HCT116 (cell line): ENCODE measurements around the gene TSPAN13. TPM values are rescaled to one million over a fixed set of nuclear protein-coding genes. Genes with fewer than 3 reads are reported as not detected.

Experiments used
- ATAC-seq: fragments of 200-7000 bp; cut with Tn5 transposase; 2 replicates; pipeline ENCODE4 v1.9.1; 2020; ENCODE audit warnings: mild to moderate bottlenecking, moderate library complexity
- BruUV-seq: library from RNA; stranded (reverse); fragments of 400-500 nt; replicated peaks from 2 replicates; lab custom pipeline; 2021; lab: Mats Ljungman, UMichigan
- CTCF ChIA-PET: fragments of 300-600 bp; sonication (Branson Sonifier 250); formaldehyde crosslinking; loops from one replicate; lab custom pipeline; 2021; ENCODE audit warnings: antibody characterized with exemption; lab: Charles Lee
- POLR2A ChIA-PET: fragments of 300-600, 350-600 bp; sonication (Branson Sonifier 250); formaldehyde crosslinking; loops from one replicate; lab custom pipeline; 2021; ENCODE audit warnings: antibody characterized with exemption; lab: Charles Lee
- RAD21 ChIA-PET, 2 experiments: fragments of 300-600 bp; sonication (Branson Sonifier 250); formaldehyde crosslinking; loops; one replicate each; lab custom pipeline; 2023; ENCODE audit warnings: low total read pairs in 2 of 2; ENCODE audit not compliant: uncharacterized antibody in 2 of 2, unreplicated experiment in 2 of 2, low non-redundant PET in 1 of 2; lab: Charles Lee
- DNase-seq: peaks from one replicate; pipeline ENCODE4 v3.0.0-alpha.2; 2010; ENCODE audit warnings: low read depth, low spot score
- H2AFZ ChIP-seq: fragments of 200-600 bp; shearing (Covaris generic), sonication (generic); 2 replicates; pipeline ENCODE4 v1.6.1; 2017; ENCODE audit warnings: low read depth, mixed run types, mixed read lengths, antibody characterized with exemption, low read length; ENCODE audit not compliant: poor library complexity, severe bottlenecking
- H3K27ac ChIP-seq: 2 replicates; pipeline ENCODE4 v1.5.1; 2012; ENCODE audit warnings: low read depth, low read length
- H3K27me3 ChIP-seq: fragments of 200-600 bp; sonication (generic); 2 replicates; pipeline ENCODE4 v1.6.1; 2016; ENCODE audit warnings: mixed run types, low read length, mixed read lengths; ENCODE audit not compliant: insufficient read depth
- H3K36me3 ChIP-seq, 2 experiments: fragments of 200-500 bp in 1 of 2; fragments of 200-600 bp in 1 of 2; sonication (Bioruptor generic) in 1 of 2; sonication (generic) in 1 of 2; 2 replicates each; pipeline versions ENCODE4 v1.5.1 to v1.6.1; 2014 to 2016; ENCODE audit warnings: low read length in 2 of 2, inconsistent platforms in 1 of 2, mixed read lengths in 1 of 2, mixed run types in 1 of 2; ENCODE audit not compliant: insufficient read depth in 2 of 2, control insufficient read depth in 1 of 2
- H3K4me1 ChIP-seq, 2 experiments: fragments of 200-600 bp in 1 of 2; sonication (generic) in 1 of 2; 2 replicates each; pipeline versions ENCODE4 v1.5.1 to v1.6.1; 2012 to 2017; ENCODE audit warnings: low read length in 2 of 2, inconsistent platforms in 1 of 2, mild to moderate bottlenecking in 1 of 2, mixed read lengths in 1 of 2, mixed run types in 1 of 2, moderate library complexity in 1 of 2; ENCODE audit not compliant: insufficient read depth in 2 of 2, control insufficient read depth in 1 of 2
- H3K4me2 ChIP-seq: fragments of 200-600 bp; sonication (generic); 2 replicates; pipeline ENCODE4 v1.6.1; 2017; ENCODE audit warnings: mixed run types, low read length, mixed read lengths
- H3K4me3 ChIP-seq, 2 experiments: fragments of 200-600 bp in 1 of 2; sonication (generic) in 1 of 2; replicated peaks in 1 of 2; 2 replicates each; pipeline ENCODE4 v1.5.1; 2011 to 2016; ENCODE audit warnings: low read length in 2 of 2, control low read depth in 1 of 2, low read depth in 1 of 2, mild to moderate bottlenecking in 1 of 2, mixed read lengths in 1 of 2, mixed run types in 1 of 2
- H3K79me2 ChIP-seq: fragments of 200-600 bp; sonication (generic); 2 replicates; pipeline ENCODE4 v1.6.1; 2017; ENCODE audit warnings: mild to moderate bottlenecking, mixed run types, low read length, moderate library complexity, mixed read lengths; ENCODE audit not compliant: insufficient read depth
- H3K9ac ChIP-seq: fragments of 200-600 bp; sonication (generic); 2 replicates; pipeline ENCODE4 v1.6.1; 2016; ENCODE audit warnings: low read length, mixed read lengths
- H3K9me2 ChIP-seq: fragments of 200-600 bp; sonication (generic), shearing (Covaris generic); 2 replicates; pipeline ENCODE4 v1.6.1; 2017; ENCODE audit warnings: mixed run types, mild to moderate bottlenecking, moderate library complexity; ENCODE audit not compliant: insufficient read depth
- H3K9me3 ChIP-seq, 2 experiments: fragments of 200-500 bp in 1 of 2; fragments of 200-600 bp in 1 of 2; sonication (Bioruptor generic) in 1 of 2; sonication (generic) in 1 of 2; 2 replicates each; pipeline ENCODE4 v1.6.1; 2014 to 2017; ENCODE audit warnings: low read length in 2 of 2, mixed read lengths in 2 of 2, inconsistent platforms in 1 of 2, low read depth in 1 of 2, mild to moderate bottlenecking in 1 of 2, mixed run types in 1 of 2, moderate library complexity in 1 of 2; ENCODE audit not compliant: control insufficient read depth in 1 of 2, insufficient read depth in 1 of 2
- H4K20me1 ChIP-seq: fragments of 200-600 bp; sonication (generic), shearing (Covaris generic); 2 replicates; pipeline ENCODE4 v1.6.1; 2017; ENCODE audit warnings: mixed run types, mild to moderate bottlenecking, moderate library complexity; ENCODE audit not compliant: insufficient read depth
- CTCF ChIP-seq, 3 experiments: fragments of 200-600 bp in 1 of 3; sonication (generic) in 1 of 3; IDR thresholded peaks in 2 of 3; conservative IDR thresholded peaks in 1 of 3; 2 replicates each; pipeline ENCODE4 v1.5.1; 2012 to 2017; ENCODE audit warnings: low read depth in 2 of 3, low read length in 2 of 3, antibody characterized with exemption in 1 of 3, borderline replicate concordance in 1 of 3, control low read depth in 1 of 3, mild to moderate bottlenecking in 1 of 3, mixed read lengths in 1 of 3, mixed run types in 1 of 3, moderate library complexity in 1 of 3; ENCODE audit not compliant: insufficient read depth in 1 of 3
- EGR1 ChIP-seq: IDR thresholded peaks from 2 replicates; pipeline ENCODE4 v1.6.1; 2012; ENCODE audit warnings: low read depth
- ELF1 ChIP-seq: IDR thresholded peaks from 2 replicates; pipeline ENCODE4 v1.6.1; 2012; ENCODE audit warnings: low read depth, borderline replicate concordance
- EZH2 ChIP-seq: fragments of 200-600 bp; sonication (generic); IDR thresholded peaks from 2 replicates; pipeline ENCODE4 v1.6.1; 2017; ENCODE audit warnings: antibody characterized with exemption, mixed run types
- EZH2phosphoT487 ChIP-seq: fragments of 200-600 bp; IDR thresholded peaks from 2 replicates; pipeline ENCODE4 v1.6.1; 2018; ENCODE audit warnings: antibody characterized with exemption, borderline replicate concordance
- FOSL1 ChIP-seq: IDR thresholded peaks from 2 replicates; pipeline ENCODE4 v1.6.1; 2012; ENCODE audit warnings: low read depth
- POLR2AphosphoS5 ChIP-seq: IDR thresholded peaks from 2 replicates; pipeline ENCODE4 v1.6.1; 2011; ENCODE audit warnings: mild to moderate bottlenecking, low read depth, low read length, moderate library complexity
- RAD21 ChIP-seq: IDR thresholded peaks from 2 replicates; pipeline ENCODE4 v1.6.1; 2012; ENCODE audit warnings: low read depth, mild to moderate bottlenecking
- REST ChIP-seq: IDR thresholded peaks from 2 replicates; pipeline ENCODE4 v1.6.1; 2012; ENCODE audit warnings: low read depth
- SIN3A ChIP-seq: IDR thresholded peaks from 2 replicates; pipeline ENCODE4 v1.6.1; 2012; ENCODE audit warnings: low read depth
- SP1 ChIP-seq: IDR thresholded peaks from 2 replicates; pipeline ENCODE4 v1.6.1; 2012; ENCODE audit warnings: low read depth
- TCF7L2 ChIP-seq: IDR thresholded peaks from 2 replicates; pipeline ENCODE4 v1.7.0; 2011; ENCODE audit warnings: borderline replicate concordance, inconsistent platforms; ENCODE audit not compliant: insufficient read depth, insufficient read length; ENCODE audit errors: extremely low read depth
- YY1 ChIP-seq: IDR thresholded peaks from 2 replicates; pipeline ENCODE4 v1.6.1; 2011; ENCODE audit warnings: low read length, low read depth, moderate library complexity, mild to moderate bottlenecking; ENCODE audit not compliant: insufficient replicate concordance; ENCODE audit errors: extremely low read depth
- ZBTB33 ChIP-seq: IDR thresholded peaks from 2 replicates; pipeline ENCODE4 v1.6.1; 2011; ENCODE audit warnings: mild to moderate bottlenecking, low read length, moderate library complexity; ENCODE audit not compliant: insufficient replicate concordance; ENCODE audit errors: extremely low read depth
- ZFX ChIP-seq: fragments of 450-650 bp; IDR thresholded peaks from 2 replicates; pipeline ENCODE4 v1.6.1; 2017
- ZNF274 ChIP-seq: fragments of 200-500 bp; sonication (Bioruptor generic); IDR thresholded peaks from 2 replicates; pipeline ENCODE4 v1.6.1; 2014; ENCODE audit warnings: mild to moderate bottlenecking, low read depth, low read length, inconsistent platforms
- intact Hi-C: fragments of 100-400 bp; cut with micrococcal nuclease; formaldehyde crosslinking; loops from 2 replicates; pipeline ENCODE4 v1.10.0; 2022
- total RNA-seq: library from RNA; stranded (reverse); gene quantifications from one replicate; pipeline ENCODE4 v1.2.1, GENCODE V29; 2021; ENCODE audit not compliant: unreplicated experiment

Gene TSPAN13
- total RNA-seq, 1 experiment from 2014 or later = 18.5 TPM

- Histone ChIP-seq H3K9me2 (no peaks in the 10 kb centered on the region), H4K20me1 (no peaks in the 10 kb centered on the region), H3K36me3 (no peaks in the 10 kb centered on the region; a peak in 1 of 4 replicates), H3K4me1 (no peaks in the 10 kb centered on the region), H3K27ac (no peak overlapping the region), H3K4me3 (no peak overlapping the region), H3K27me3 (no peaks in the 10 kb centered on the region), H3K4me2 (no peak overlapping the region), H3K9me3 (no peaks in the 10 kb centered on the region), H3K9ac (no peak overlapping the region), H2AFZ (no peak overlapping the region), H3K79me2 (no peaks in the 10 kb centered on the region)
- RAD21 ChIA-PET = no interaction called here
- TF ChIP-seq POLR2AphosphoS5 (no peak), CTCF (IDR thresholded peaks at IDR 0.05 in 2 of 3, conservative IDR thresholded peaks at IDR 0.05 in 1 of 3; ENCODE audit: borderline replicate concordance in 1 of 3, insufficient read depth in 1 of 3, low read depth in 2 of 3, low read length in 2 of 3) (no peak), ZFX (no peak), RAD21 (no peak), EZH2 (no peak), ZNF274 (no peak), SP1 (no peak), REST (no peak), TCF7L2 (no peak), SIN3A (no peak), ELF1 (no peak), EGR1 (no peak), EZH2phosphoT487 (no peak), ZBTB33 (no peak), FOSL1 (no peak), YY1 (no peak)
- ATAC-seq (no peak), DNase-seq (no peak)
- CTCF ChIA-PET = no interaction called here
- intact Hi-C loops = no loop called here
- BruUV-seq = no TSS peak
- POLR2A ChIA-PET = no interaction called here
Measured at GRCh38 chr7:16785321-16785720, 31.8 kb downstream of the TSPAN13 start.
